Stromal cell of bone marrow (primary cell): ENCODE results near the gene CLNK.
A peak's percentile ranks its signal among the peaks of the same experiment; 100 is the strongest.

Source experiments
- DNase-seq: peaks from one replicate; pipeline ENCODE4 v3.0.0-alpha.2; 2012; ENCODE audit warnings: low read depth

The CLNK gene

GRCh38 chr4:10608501-10609219, 75.9 kb downstream of the CLNK start:
- no peak for DNase-seq

- no peak for DNase-seq
Observed at GRCh38 chr4:10607206-10607605, 77.4 kb downstream of the CLNK start.

GRCh38 chr4:10606483-10607155, 77.9 kb downstream of the CLNK start:
- no peak for DNase-seq

- peak; percentile 38 for DNase-seq
Observed at GRCh38 chr4:10605746-10606482, 78.7 kb downstream of the CLNK start.

- DNase-seq = no peak
Observed at GRCh38 chr4:10605031-10605430, 79.5 kb downstream of the CLNK start.

- DNase-seq = no peak
Observed at GRCh38 chr4:10599574-10599973, 85.0 kb downstream of the CLNK start.

GRCh38 chr4:10598829-10599228, 85.7 kb downstream of the CLNK start:
- DNase-seq = no peak

GRCh38 chr4:10596586-10597290, 87.8 kb downstream of the CLNK start:
- no peak for DNase-seq

GRCh38 chr4:10593130-10593529, 91.4 kb downstream of the CLNK start:
- no peak for DNase-seq

- peak; percentile 33 for DNase-seq
Observed at GRCh38 chr4:10590896-10591295, 93.7 kb downstream of the CLNK start.

- no peak for DNase-seq
Observed at GRCh38 chr4:10589799-10590198, 94.8 kb downstream of the CLNK start.

GRCh38 chr4:10589321-10589720, 95.2 kb downstream of the CLNK start:
- DNase-seq = no peak

GRCh38 chr4:10587697-10588096, 96.9 kb downstream of the CLNK start:
- DNase-seq = no peak

- no peak for DNase-seq
Observed at GRCh38 chr4:10587296-10587695, 97.3 kb downstream of the CLNK start.

GRCh38 chr4:10584042-10584441, 100.5 kb downstream of the CLNK start:
- peak; percentile 72 for DNase-seq

GRCh38 chr4:10582951-10583350, 101.6 kb downstream of the CLNK start:
- DNase-seq = no peak

GRCh38 chr4:10582059-10582686, 102.4 kb downstream of the CLNK start:
- peak; percentile 37 for DNase-seq

GRCh38 chr4:10581022-10581421, 103.5 kb downstream of the CLNK start:
- DNase-seq = no peak

- no peak for DNase-seq
Observed at GRCh38 chr4:10579648-10580047, 104.9 kb downstream of the CLNK start.

- no peak for DNase-seq
Observed at GRCh38 chr4:10577508-10578426, 106.8 kb downstream of the CLNK start.

GRCh38 chr4:10577018-10577417, 107.5 kb downstream of the CLNK start:
- DNase-seq = no peak
